Right atrium auricular region (tissue), 2 donors: ENCODE results near the gene GNG7. TPM values are rescaled to one million over a fixed set of nuclear protein-coding genes. Genes with fewer than 3 reads are reported as not detected.
"Not testable (repeated sequence)": the region's sequence is repeated elsewhere in the genome, so short reads cannot be mapped to it uniquely, and the experiment has no call there.

Experiments
- DNase-seq: peaks from one replicate; pipeline ENCODE4 v3.0.0-alpha.2; 2019; ENCODE audit warnings: low spot score
- H3K27ac ChIP-seq, 2 donors: fragments of 200-600 bp; sonication (generic); 1 replicate in 1 of 2; 2 replicates in 1 of 2; pipeline ENCODE4 v1.5.1; 2016 to 2019
- H3K27me3 ChIP-seq, 2 donors: fragments of 200-600 bp; sonication (generic); one replicate each; pipeline versions ENCODE4 v1.5.1 to v1.6.0; 2017 to 2019
- H3K36me3 ChIP-seq: fragments of 200-600 bp; sonication (generic); one replicate; pipeline ENCODE4 v1.5.1; 2016
- H3K4me1 ChIP-seq, 2 donors: fragments of 200-600 bp; sonication (generic); one replicate each; pipeline versions ENCODE4 v1.5.1 to v1.6.0; 2017 to 2019
- H3K4me3 ChIP-seq, 2 donors: fragments of 200-600 bp; sonication (generic); 1 replicate in 1 of 2; 2 replicates in 1 of 2; pipeline ENCODE4 v1.5.1; 2017 to 2019; ENCODE audit warnings: mild to moderate bottlenecking in 1 of 2, moderate library complexity in 1 of 2
- H3K9me3 ChIP-seq, 2 donors: fragments of 200-600 bp; sonication (generic); one replicate each; pipeline ENCODE4 v1.5.1; 2019
- CTCF ChIP-seq, 2 donors: fragments of 200-600 bp; sonication (generic); IDR thresholded peaks; one replicate each; pipeline ENCODE4 v1.5.1; 2019; ENCODE audit warnings: antibody characterized with exemption in 2 of 2
- total RNA-seq, 2 donors: library from RNA; depleted of rRNA; stranded (reverse); fragments of >200 nt; gene quantifications; one replicate each; pipeline ENCODE4 v1.1.0, GENCODE V29; 2016

GNG7 gene
- total RNA-seq, 2 donors from 2014 or later = 18.0 to 22.8 TPM

DNA sequence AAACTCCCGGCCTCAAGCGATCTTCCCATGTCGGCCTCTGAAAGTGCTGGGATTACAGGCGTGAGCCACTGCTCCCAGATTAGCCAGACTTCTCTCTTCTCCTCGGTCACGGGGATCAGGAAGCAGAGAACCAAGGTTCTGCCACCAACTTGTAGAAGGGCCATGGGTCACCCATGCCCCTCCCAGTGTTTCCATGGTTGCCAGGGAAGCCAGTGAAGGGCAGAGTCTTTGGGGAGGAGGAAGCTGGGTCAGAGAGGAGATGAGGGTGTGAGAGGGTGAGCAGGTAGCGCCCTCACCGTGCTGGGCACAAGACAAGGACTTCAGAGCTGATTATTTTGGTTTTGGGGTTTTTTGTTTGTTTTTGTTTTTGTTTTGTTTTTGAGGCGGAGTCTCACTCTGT, 77.1 kb downstream of the GNG7 start:
- Histone ChIP-seq H3K9me3 (peaks cover 0 to 2% of the 10 kb centered on the region in 2 donors), H3K27me3 (no peaks in the 10 kb centered on the region), H3K36me3 (no peaks in the 10 kb centered on the region), H3K4me3 (no peak overlapping the region), H3K27ac (peak overlapping the region; percentile 80 to 86), H3K4me1 (peaks cover 0 to 51% of the 10 kb centered on the region in 2 donors)
- TF ChIP-seq CTCF (IDR thresholded peaks at IDR 0.05) = no peak
- no peak for DNase-seq

- H3K27ac ChIP-seq = peak overlapping the region; percentile 80 to 86
- TF ChIP-seq CTCF (IDR thresholded peaks at IDR 0.05) = no peak
- no peaks in the 10 kb centered on the region for H3K36me3 ChIP-seq
- no peak for DNase-seq
- H3K4me3 ChIP-seq = no peak overlapping the region
- no peaks in the 10 kb centered on the region for H3K9me3 ChIP-seq
- H3K27me3 ChIP-seq = no peaks in the 10 kb centered on the region
- H3K4me1 ChIP-seq = peaks cover 0 to 54% of the 10 kb centered on the region in 2 donors
Measured at GRCh38 chr19:2624537-2625091, 77.9 kb downstream of the GNG7 start.

- DNase-seq = no peak
- no peaks in the 10 kb centered on the region for H3K27me3 ChIP-seq
- no peaks in the 10 kb centered on the region for H3K9me3 ChIP-seq
- H3K36me3 ChIP-seq = no peaks in the 10 kb centered on the region
- H3K4me1 ChIP-seq = peaks cover 0 to 54% of the 10 kb centered on the region in 2 donors
- TF ChIP-seq CTCF (IDR thresholded peaks at IDR 0.05) = no peak
- no peak overlapping the region for H3K4me3 ChIP-seq
- H3K27ac ChIP-seq = peak overlapping the region; percentile 80 to 86
Measured at GRCh38 chr19:2623798-2624197, 78.7 kb downstream of the GNG7 start.

- not testable (repeated sequence) for H3K4me3 ChIP-seq, H3K36me3 ChIP-seq, DNase-seq, H3K9me3 ChIP-seq, H3K27me3 ChIP-seq
- peak overlapping the region; percentile 76 to 86 for H3K27ac ChIP-seq
- peaks cover 0 to 45% of the 10 kb centered on the region in 2 donors for H3K4me1 ChIP-seq
Measured at GRCh38 chr19:2622371-2622961, 80.0 kb downstream of the GNG7 start.

- no peak for TF ChIP-seq CTCF (IDR thresholded peaks at IDR 0.05)
- DNase-seq = no peak
- Histone ChIP-seq H3K4me3 (no peak overlapping the region), H3K9me3 (no peaks in the 10 kb centered on the region), H3K27me3 (no peaks in the 10 kb centered on the region), H3K4me1 (peaks cover 0 to 17% of the 10 kb centered on the region in 2 donors), H3K36me3 (no peaks in the 10 kb centered on the region), H3K27ac (peak overlapping the region; percentile 0 to 1)
Measured at GRCh38 chr19:2619076-2619475, 83.4 kb downstream of the GNG7 start.

DNA sequence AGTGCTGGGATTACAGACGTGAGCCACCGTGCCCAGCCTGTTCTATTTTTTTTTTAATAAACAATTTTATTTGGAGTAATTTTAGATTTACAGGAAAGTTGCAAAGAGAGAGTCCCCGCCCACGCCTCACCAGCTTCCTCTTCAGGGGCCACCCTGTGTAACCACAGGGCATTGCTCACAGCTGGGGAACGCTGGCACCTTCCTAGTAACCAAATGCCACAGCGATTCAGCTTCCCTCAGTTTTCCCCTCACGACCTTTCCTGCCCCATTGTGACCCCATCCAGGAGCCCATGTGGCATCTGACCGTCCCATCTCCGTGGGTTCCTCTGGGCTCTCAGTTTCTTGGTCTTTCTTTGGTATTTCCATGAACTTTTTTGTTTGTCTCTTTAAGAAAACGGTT, 83.9 kb downstream of the GNG7 start:
- Histone ChIP-seq H3K4me3 (no peak overlapping the region), H3K27ac (peak overlapping the region in 1 of 2 donors; percentile 1), H3K9me3 (no peaks in the 10 kb centered on the region), H3K36me3 (no peaks in the 10 kb centered on the region), H3K4me1 (peaks cover 0 to 22% of the 10 kb centered on the region in 2 donors), H3K27me3 (no peaks in the 10 kb centered on the region)
- no peak for TF ChIP-seq CTCF (IDR thresholded peaks at IDR 0.05)
- no peak for DNase-seq
